ENCODE data around the gene RCE1.

- TF ChIP-seq CTCF (IDR thresholded peaks at IDR 0.05) (no peak), POLR2A (IDR thresholded peaks at IDR 0.05) (no peak)
These were observed 1.4 kb downstream of the RCE1 start for GRCh38 chr11:66844496-66845142.

Data from testis (tissue), 2 donors.